ENCODE data around the gene PCBP3.
"Not testable (repeated sequence)": the region's sequence is repeated elsewhere in the genome, so short reads cannot be mapped to it uniquely, and the experiment has no call there.

Gene PCBP3

DNA sequence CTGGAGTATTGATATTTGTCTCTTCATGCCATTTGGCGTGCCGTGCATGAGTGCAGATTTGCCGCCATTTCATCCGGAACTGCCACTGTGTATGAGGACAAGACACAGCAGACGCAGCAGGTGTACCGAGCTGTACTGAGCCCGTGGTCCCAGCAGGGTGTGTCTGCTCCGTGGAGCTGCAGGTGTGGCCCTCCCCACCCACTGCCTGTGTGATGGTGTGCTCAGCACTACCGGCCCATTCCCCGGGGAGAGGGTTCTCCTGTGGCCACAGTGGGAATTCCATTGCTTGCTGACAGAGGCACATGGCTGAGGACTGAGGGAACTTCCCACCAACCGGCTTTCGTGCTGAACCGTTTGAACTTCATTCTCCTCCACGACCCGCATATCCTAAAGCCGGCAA lies 303.8 kb downstream of the PCBP3 start:
- Histone ChIP-seq H3K4me3 (ENCODE audit: insufficient read length, low read depth) (no peak overlapping the region), H3K9ac (ENCODE audit: insufficient read length, low read depth) (no peak overlapping the region), H3K27me3 (ENCODE audit: insufficient read depth, insufficient read length) (no peaks in the 10 kb centered on the region), H3K36me3 (ENCODE audit: insufficient read depth, insufficient read length, low read length) (no peaks in the 10 kb centered on the region), H3K4me1 (ENCODE audit: insufficient read depth, insufficient read length) (peaks cover 24% of the 10 kb centered on the region), H3K9me3 (ENCODE audit: insufficient read depth, low read length) (no peaks in the 10 kb centered on the region)
- DNase-seq (ENCODE audit: low read depth, low spot score): no peak
- TF ChIP-seq ZNF274 (IDR thresholded peaks at IDR 0.05; ENCODE audit: low read depth, low read length): no peak

GRCh38 chr21:45947716-45948255 lies 304.3 kb downstream of the PCBP3 start:
- Histone ChIP-seq H3K4me3 (ENCODE audit: insufficient read length, low read depth) (no peak overlapping the region), H3K27me3 (ENCODE audit: insufficient read depth, insufficient read length) (no peaks in the 10 kb centered on the region), H3K9me3 (ENCODE audit: insufficient read depth, low read length) (no peaks in the 10 kb centered on the region), H3K9ac (ENCODE audit: insufficient read length, low read depth) (no peak overlapping the region), H3K36me3 (ENCODE audit: insufficient read depth, insufficient read length, low read length) (no peaks in the 10 kb centered on the region), H3K4me1 (ENCODE audit: insufficient read depth, insufficient read length) (peaks cover 24% of the 10 kb centered on the region)
- DNase-seq (ENCODE audit: low read depth, low spot score): no peak
- no peak for TF ChIP-seq SUZ12 (IDR thresholded peaks at IDR 0.05; ENCODE audit: extremely low read depth, insufficient read depth, insufficient read length)
- no peak for TF ChIP-seq ZNF274 (IDR thresholded peaks at IDR 0.05; ENCODE audit: low read depth, low read length)
- no peak for TF ChIP-seq YY1 (IDR thresholded peaks at IDR 0.05; ENCODE audit: insufficient read depth, insufficient read length)

GRCh38 chr21:45948576-45949141 lies 305.1 kb downstream of the PCBP3 start:
- no peaks in the 10 kb centered on the region for H3K9me3 ChIP-seq (ENCODE audit: insufficient read depth, low read length)
- no peak for DNase-seq (ENCODE audit: low read depth, low spot score)
- H3K4me3 ChIP-seq (ENCODE audit: insufficient read length, low read depth): no peak overlapping the region
- peaks cover 24% of the 10 kb centered on the region for H3K4me1 ChIP-seq (ENCODE audit: insufficient read depth, insufficient read length)
- H3K27me3 ChIP-seq (ENCODE audit: insufficient read depth, insufficient read length): no peaks in the 10 kb centered on the region
- no peak overlapping the region for H3K9ac ChIP-seq (ENCODE audit: insufficient read length, low read depth)
- TF ChIP-seq YY1 (IDR thresholded peaks at IDR 0.05; ENCODE audit: insufficient read depth, insufficient read length) (no peak), ZNF274 (IDR thresholded peaks at IDR 0.05; ENCODE audit: low read depth, low read length) (no peak), SUZ12 (IDR thresholded peaks at IDR 0.05; ENCODE audit: extremely low read depth, insufficient read depth, insufficient read length) (no peak)
- H3K36me3 ChIP-seq (ENCODE audit: insufficient read depth, insufficient read length, low read length): no peaks in the 10 kb centered on the region

DNA sequence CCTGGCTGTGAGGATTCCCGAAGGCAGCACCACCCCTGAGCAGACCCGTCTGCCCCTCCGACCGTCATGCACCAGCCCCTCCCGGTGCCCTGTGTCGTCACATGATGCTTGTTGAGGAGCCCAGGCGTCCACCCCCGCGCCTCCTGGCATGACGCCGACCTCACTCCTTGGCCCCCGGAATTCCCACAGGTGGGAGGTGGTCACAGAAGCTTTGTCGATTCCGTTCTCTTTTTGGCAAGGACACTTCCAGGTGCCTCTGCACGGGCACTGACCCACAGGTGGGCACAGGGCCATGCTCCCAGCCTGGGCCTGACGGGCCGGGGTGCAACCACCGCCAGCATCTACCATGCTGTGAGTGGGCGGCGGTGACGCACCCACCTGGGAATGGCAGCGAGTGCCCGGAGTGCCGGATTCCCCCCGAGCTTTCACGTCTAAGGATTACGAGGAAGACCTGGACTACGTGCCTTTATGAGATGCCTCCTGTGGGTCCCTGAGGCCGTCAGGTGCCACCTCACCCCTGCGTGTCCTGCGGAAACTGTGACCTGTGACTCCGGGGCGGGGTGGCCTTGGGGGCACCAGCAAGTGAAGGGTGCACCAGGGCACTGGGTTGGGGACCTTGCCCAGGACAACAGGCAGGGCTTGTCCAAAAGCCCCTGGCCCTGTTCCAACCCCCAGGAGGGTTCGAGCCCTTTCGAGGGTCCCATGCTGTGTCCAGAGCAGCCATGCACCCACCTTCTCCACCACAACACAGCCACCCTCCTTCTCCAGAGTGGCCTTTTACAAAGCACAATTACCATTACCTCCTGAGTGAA lies 306.6 kb downstream of the PCBP3 start:
- Histone ChIP-seq H3K36me3 (ENCODE audit: insufficient read depth, insufficient read length, low read length) (no peaks in the 10 kb centered on the region), H3K27me3 (ENCODE audit: insufficient read depth, insufficient read length) (no peaks in the 10 kb centered on the region), H3K9ac (ENCODE audit: insufficient read length, low read depth) (no peak overlapping the region), H3K9me3 (ENCODE audit: insufficient read depth, low read length) (peaks cover 4% of the 10 kb centered on the region), H3K4me1 (ENCODE audit: insufficient read depth, insufficient read length) (peaks cover 24% of the 10 kb centered on the region), H3K4me3 (ENCODE audit: insufficient read length, low read depth) (no peak overlapping the region)
- TF ChIP-seq YY1 (IDR thresholded peaks at IDR 0.05; ENCODE audit: insufficient read depth, insufficient read length) (no peak), ZNF274 (IDR thresholded peaks at IDR 0.05; ENCODE audit: low read depth, low read length) (no peak), SUZ12 (IDR thresholded peaks at IDR 0.05; ENCODE audit: extremely low read depth, insufficient read depth, insufficient read length) (no peak)
- no peak for DNase-seq (ENCODE audit: low read depth, low spot score)

- H3K4me1 ChIP-seq (ENCODE audit: insufficient read depth, insufficient read length): peaks cover 24% of the 10 kb centered on the region
- peak overlapping the region; percentile 57 for H3K9ac ChIP-seq (ENCODE audit: insufficient read length, low read depth)
- no peaks in the 10 kb centered on the region for H3K36me3 ChIP-seq (ENCODE audit: insufficient read depth, insufficient read length, low read length)
- DNase-seq (ENCODE audit: low read depth, low spot score): no peak
- TF ChIP-seq SUZ12 (IDR thresholded peaks at IDR 0.05; ENCODE audit: extremely low read depth, insufficient read depth, insufficient read length): no peak
- TF ChIP-seq ZNF274 (IDR thresholded peaks at IDR 0.05; ENCODE audit: low read depth, low read length): no peak
- TF ChIP-seq YY1 (IDR thresholded peaks at IDR 0.05; ENCODE audit: insufficient read depth, insufficient read length): no peak
- H3K27me3 ChIP-seq (ENCODE audit: insufficient read depth, insufficient read length): no peaks in the 10 kb centered on the region
- peaks cover 12% of the 10 kb centered on the region for H3K9me3 ChIP-seq (ENCODE audit: insufficient read depth, low read length)
- H3K4me3 ChIP-seq (ENCODE audit: insufficient read length, low read depth): no peak overlapping the region
Observed at GRCh38 chr21:45950740-45951515, 307.4 kb downstream of the PCBP3 start.

GRCh38 chr21:45951676-45952075 lies 308.2 kb downstream of the PCBP3 start:
- Histone ChIP-seq H3K9me3 (ENCODE audit: insufficient read depth, low read length) (peaks cover 19% of the 10 kb centered on the region), H3K36me3 (ENCODE audit: insufficient read depth, insufficient read length, low read length) (no peaks in the 10 kb centered on the region), H3K27me3 (ENCODE audit: insufficient read depth, insufficient read length) (no peaks in the 10 kb centered on the region), H3K4me1 (ENCODE audit: insufficient read depth, insufficient read length) (peaks cover 24% of the 10 kb centered on the region), H3K9ac (ENCODE audit: insufficient read length, low read depth) (peak overlapping the region; percentile 57), H3K4me3 (ENCODE audit: insufficient read length, low read depth) (no peak overlapping the region)
- no peak for DNase-seq (ENCODE audit: low read depth, low spot score)
- TF ChIP-seq ZNF274 (IDR thresholded peaks at IDR 0.05; ENCODE audit: low read depth, low read length): no peak

GRCh38 chr21:45952527-45952926 lies 309.0 kb downstream of the PCBP3 start:
- not testable (repeated sequence) for H3K4me3 ChIP-seq (ENCODE audit: insufficient read length, low read depth); DNase-seq (ENCODE audit: low read depth, low spot score); H3K36me3 ChIP-seq (ENCODE audit: insufficient read depth, insufficient read length, low read length); H3K27me3 ChIP-seq (ENCODE audit: insufficient read depth, insufficient read length); H3K9ac ChIP-seq (ENCODE audit: insufficient read length, low read depth)
- peaks cover 24% of the 10 kb centered on the region for H3K4me1 ChIP-seq (ENCODE audit: insufficient read depth, insufficient read length)
- H3K9me3 ChIP-seq (ENCODE audit: insufficient read depth, low read length): peaks cover 27% of the 10 kb centered on the region
